GM06990 (cell line): Measurements from ENCODE around the gene FGB.

ENCODE experiments used
- DNase-seq: peaks from one replicate; pipeline ENCODE4 v3.0.0-alpha.2; 2011; ENCODE audit not compliant: insufficient read length; ENCODE audit errors: extremely low read depth
- H3K27me3 ChIP-seq: replicated peaks from 2 replicates; pipeline ENCODE4 v1.6.0; 2011; ENCODE audit warnings: low read length; ENCODE audit not compliant: control insufficient read depth, insufficient read depth
- H3K36me3 ChIP-seq: 2 replicates; pipeline ENCODE4 v1.5.1; 2011; ENCODE audit warnings: low read length; ENCODE audit not compliant: control insufficient read depth, insufficient read depth
- H3K4me3 ChIP-seq: replicated peaks from 2 replicates; pipeline ENCODE4 v1.5.1; 2011; ENCODE audit warnings: low read depth, mild to moderate bottlenecking, control low read depth, low read length
- TF ChIP-seq, protein P1 (sequence below): IDR thresholded peaks from 2 replicates; pipeline ENCODE4 v1.5.1; 2011; ENCODE audit warnings: low read length, control low read depth, mild to moderate bottlenecking, inconsistent platforms; ENCODE audit not compliant: insufficient read depth, poor library complexity, severe bottlenecking

Gene FGB

DNA sequence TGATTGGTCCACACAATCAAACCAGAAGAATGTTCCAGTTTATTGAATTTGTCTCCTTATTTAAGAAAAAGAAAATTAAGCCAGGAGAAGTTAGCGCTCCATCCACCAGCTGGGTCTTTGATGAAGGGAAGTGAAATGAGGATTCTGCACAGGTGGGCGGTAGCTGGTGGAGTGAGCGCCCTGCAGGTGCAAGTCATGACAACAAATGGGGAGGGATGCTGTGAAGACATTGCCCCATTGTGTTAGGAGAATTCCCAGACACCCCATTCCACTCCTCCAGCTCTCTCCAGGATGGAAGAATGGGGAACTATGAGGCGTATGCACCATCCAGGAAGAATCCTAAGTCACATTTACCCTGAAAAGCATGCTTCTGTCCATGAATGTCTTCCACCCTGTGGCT is 35.5 kb upstream of the FGB start:
- Histone ChIP-seq H3K36me3 (no peaks in the 10 kb centered on the region), H3K27me3 (no peaks in the 10 kb centered on the region; the same call in 1 of the 2 replicates), H3K4me3 (no peak overlapping the region)
- DNase-seq = no peak
- TF ChIP-seq, protein P1, sequence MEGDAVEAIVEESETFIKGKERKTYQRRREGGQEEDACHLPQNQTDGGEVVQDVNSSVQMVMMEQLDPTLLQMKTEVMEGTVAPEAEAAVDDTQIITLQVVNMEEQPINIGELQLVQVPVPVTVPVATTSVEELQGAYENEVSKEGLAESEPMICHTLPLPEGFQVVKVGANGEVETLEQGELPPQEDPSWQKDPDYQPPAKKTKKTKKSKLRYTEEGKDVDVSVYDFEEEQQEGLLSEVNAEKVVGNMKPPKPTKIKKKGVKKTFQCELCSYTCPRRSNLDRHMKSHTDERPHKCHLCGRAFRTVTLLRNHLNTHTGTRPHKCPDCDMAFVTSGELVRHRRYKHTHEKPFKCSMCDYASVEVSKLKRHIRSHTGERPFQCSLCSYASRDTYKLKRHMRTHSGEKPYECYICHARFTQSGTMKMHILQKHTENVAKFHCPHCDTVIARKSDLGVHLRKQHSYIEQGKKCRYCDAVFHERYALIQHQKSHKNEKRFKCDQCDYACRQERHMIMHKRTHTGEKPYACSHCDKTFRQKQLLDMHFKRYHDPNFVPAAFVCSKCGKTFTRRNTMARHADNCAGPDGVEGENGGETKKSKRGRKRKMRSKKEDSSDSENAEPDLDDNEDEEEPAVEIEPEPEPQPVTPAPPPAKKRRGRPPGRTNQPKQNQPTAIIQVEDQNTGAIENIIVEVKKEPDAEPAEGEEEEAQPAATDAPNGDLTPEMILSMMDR = no peak

DNA sequence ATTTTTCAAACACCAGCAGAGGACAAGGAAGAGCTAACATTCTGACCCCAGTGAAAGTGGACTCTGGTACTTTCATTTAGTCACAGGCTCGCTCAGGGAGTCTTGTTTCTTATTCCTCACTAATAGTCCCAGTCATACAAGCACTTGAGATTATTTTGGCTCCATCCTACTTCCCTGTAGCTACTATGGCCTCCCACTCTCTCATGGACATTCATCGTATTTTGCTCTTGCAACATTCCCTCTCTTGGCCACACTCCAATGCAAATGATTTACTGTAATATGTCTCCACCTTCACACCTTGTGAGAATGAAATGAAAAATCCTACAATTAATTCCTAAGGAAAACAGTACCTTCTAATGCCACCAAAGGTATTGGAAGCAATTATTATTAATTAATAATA is 33.9 kb upstream of the FGB start:
- no peaks in the 10 kb centered on the region; the same call in 1 of the 2 replicates for H3K27me3 ChIP-seq

DNA sequence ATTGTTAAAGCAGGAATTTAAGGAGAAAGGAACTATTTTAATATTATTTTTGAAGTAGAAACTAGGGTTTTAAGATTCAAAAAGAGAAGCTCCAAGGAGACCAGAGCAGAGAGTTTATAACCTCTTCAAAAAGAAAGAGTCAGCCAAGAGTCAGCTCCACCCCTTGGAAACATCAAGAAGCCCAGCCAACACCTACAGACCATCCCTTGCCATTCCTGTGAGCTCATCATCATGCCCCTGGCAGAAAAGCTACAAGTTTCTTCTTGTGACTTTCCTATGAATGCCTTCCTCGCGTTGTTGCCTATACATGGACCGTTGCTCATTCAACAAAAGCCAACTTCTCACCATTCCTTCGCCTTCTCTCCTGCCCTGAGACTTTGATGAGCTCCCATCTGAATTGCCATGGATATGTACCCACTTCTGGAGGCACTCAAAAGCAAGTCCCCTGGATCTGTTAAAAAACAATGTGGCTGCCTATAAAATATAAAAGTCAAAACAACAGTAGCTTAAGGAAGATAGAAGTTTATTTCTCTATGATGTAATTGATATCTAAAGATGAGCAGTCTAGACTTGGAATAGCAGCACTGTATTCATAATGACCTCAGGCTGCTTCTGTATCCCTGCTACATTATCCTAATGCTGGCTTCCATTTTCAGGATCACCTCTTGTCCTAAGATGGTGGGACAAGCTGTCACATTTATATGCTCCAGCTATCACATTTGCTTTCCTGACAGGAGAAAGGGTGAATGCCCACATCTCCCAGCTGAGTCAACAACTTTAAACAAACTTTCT is 32.9 kb upstream of the FGB start:
- Histone ChIP-seq H3K4me3 (no peak overlapping the region), H3K27me3 (no peaks in the 10 kb centered on the region; the same call in 1 of the 2 replicates), H3K36me3 (no peaks in the 10 kb centered on the region)
- TF ChIP-seq, protein P1 = no peak
- no peak for DNase-seq

More for the DNA sequence above, 33.9 kb upstream of the FGB start:
- TF ChIP-seq, protein P1 = no peak
- no peak for DNase-seq
- no peaks in the 10 kb centered on the region for H3K36me3 ChIP-seq
- H3K4me3 ChIP-seq = no peak overlapping the region

DNA sequence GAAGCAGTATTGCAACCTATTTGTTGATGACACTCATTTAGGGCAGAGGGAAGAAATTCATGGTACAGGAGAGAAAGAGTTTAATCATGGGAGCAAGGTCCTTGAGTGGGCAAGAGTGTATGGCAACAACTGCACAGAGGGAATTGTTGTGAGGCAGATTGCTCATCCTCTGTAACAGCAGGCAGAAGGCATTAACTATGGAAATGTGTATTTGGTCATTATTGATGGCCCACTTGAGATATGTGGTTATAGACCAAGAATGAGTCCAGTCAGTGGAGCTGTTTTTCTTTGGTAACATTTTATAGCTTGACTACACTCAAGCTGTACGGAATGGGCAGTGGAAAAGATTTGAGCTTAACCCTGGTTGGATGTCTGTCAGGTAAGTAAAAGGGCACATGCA is 28.5 kb upstream of the FGB start:
- no peak overlapping the region for H3K4me3 ChIP-seq

DNA sequence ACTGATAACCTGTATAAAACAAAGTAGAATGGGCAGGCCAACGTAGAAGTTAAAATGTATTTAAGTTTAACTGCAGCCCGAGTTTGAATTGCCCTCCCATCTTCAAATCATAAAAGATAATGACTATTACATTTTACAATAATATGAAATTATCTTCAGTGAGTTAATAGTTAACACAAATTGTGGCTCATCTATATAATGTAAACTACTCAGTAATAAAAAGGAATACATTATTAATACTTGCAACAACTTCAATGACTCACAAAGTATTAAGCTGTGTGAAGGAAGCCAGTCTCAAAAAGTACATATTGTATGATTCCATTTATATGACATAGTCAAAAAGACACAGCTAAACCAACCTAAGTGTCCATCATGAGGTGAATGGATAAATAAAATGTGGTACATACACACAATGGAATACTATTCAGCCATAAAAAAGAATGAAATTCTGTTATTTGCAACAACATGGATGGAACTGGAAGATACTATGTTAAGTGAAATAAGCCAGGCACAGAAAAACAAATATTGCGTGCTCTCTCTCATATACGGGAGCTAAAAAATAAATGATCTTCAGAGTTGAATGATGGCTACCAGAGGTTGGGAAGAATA is 20.4 kb upstream of the FGB start:
- no peak for DNase-seq
- H3K4me3 ChIP-seq = no peak overlapping the region
- H3K27me3 ChIP-seq = no peaks in the 10 kb centered on the region
- H3K36me3 ChIP-seq = peaks cover 3% of the 10 kb centered on the region
- TF ChIP-seq, protein P1 = no peak

More for the DNA sequence above, 28.5 kb upstream of the FGB start:
- H3K27me3 ChIP-seq = no peaks in the 10 kb centered on the region
- TF ChIP-seq, protein P1 = no peak
- peaks cover 2% of the 10 kb centered on the region for H3K36me3 ChIP-seq
- DNase-seq = no peak
